ENCODE measurements around the gene UNC13D. TPM values are rescaled to one million over a fixed set of nuclear protein-coding genes. Genes with fewer than 3 reads are reported as not detected.

Gene UNC13D
- total and polyA plus RNA-seq, 9 of the 15 experiments (the other 6 are each of a cell fraction or from before 2014, with no cell fraction given): 0.86 to 244 (median 69.2) TPM

- no peak for TF ChIP-seq AFF1 (IDR thresholded peaks at IDR 0.05; ENCODE audit: low read depth in 1 of 2, partially characterized antibody in 2 of 2)
- TF ChIP-seq ZBTB11 (CRISPR knock-in tag; IDR thresholded peaks at IDR 0.05): no peak
- no peak for TF ChIP-seq ZNF830 (CRISPR knock-in tag; IDR thresholded peaks at IDR 0.05)
Observed at GRCh38 chr17:75810216-75810615, 34.0 kb downstream of the UNC13D start (continued).
